ENCODE data around the gene RHOJ. TPM values are rescaled to one million over a fixed set of nuclear protein-coding genes. Genes with fewer than 3 reads are reported as not detected.

The RHOJ gene
- polyA plus RNA-seq, 3 donors: 20.5 to 23.5 (median 23.0) TPM

- no peak for DNase-seq (ENCODE audit: low read depth in 3 of 3, low spot score in 2 of 3)
These were observed 867 bp downstream of the RHOJ start for GRCh38 chr14:63205044-63205575.

GRCh38 chr14:63205866-63206265 lies 1.6 kb downstream of the RHOJ start:
- DNase-seq (ENCODE audit: low read depth in 3 of 3, low spot score in 2 of 3): no peak

DNA sequence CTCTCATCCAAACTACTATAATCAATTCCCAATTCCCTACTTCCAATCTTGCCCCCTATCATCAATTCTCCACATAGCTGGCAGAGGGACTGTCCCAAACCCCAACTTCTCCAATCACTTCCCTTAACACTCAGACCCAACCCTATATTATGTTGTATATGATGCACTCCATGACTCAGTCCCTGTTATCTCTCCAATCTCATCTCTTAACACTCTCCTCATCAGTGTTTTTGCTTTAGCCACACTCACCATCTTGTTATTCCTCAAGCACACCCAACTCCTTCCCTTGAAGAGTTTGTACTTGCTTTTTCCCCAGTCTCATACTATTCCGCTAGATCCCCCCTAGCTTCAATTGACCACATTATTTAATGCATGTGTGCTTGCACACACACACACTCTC lies 4.9 kb downstream of the RHOJ start:
- DNase-seq (ENCODE audit: low read depth in 3 of 3, low spot score in 2 of 3): no peak

DNA sequence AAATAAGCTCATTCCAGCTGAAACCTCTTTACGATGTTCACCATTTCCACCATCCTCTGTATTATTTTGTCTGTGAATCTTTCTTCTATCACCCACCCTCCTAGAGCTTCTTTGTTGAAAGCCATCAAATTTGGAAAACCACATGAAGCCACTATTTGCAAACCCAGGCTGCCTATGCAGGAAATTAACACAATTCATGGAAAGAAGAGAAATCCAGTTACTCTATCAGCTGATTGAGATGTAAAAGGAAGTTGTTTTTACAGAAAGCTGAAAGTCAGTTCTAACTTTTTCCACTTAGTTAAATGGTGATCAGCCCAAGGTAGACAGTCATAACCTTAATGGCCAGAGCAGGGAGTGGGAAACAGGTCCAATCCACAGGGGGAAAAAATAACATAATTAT lies 6.6 kb downstream of the RHOJ start:
- DNase-seq (ENCODE audit: low read depth in 3 of 3, low spot score in 2 of 3): no peak

- DNase-seq (ENCODE audit: low read depth in 3 of 3, low spot score in 2 of 3): no peak
These were observed 8.0 kb downstream of the RHOJ start for GRCh38 chr14:63212209-63212608.

- no peak for DNase-seq (ENCODE audit: low read depth in 3 of 3, low spot score in 2 of 3)
These were observed 8.7 kb downstream of the RHOJ start for GRCh38 chr14:63212776-63213500.

DNA sequence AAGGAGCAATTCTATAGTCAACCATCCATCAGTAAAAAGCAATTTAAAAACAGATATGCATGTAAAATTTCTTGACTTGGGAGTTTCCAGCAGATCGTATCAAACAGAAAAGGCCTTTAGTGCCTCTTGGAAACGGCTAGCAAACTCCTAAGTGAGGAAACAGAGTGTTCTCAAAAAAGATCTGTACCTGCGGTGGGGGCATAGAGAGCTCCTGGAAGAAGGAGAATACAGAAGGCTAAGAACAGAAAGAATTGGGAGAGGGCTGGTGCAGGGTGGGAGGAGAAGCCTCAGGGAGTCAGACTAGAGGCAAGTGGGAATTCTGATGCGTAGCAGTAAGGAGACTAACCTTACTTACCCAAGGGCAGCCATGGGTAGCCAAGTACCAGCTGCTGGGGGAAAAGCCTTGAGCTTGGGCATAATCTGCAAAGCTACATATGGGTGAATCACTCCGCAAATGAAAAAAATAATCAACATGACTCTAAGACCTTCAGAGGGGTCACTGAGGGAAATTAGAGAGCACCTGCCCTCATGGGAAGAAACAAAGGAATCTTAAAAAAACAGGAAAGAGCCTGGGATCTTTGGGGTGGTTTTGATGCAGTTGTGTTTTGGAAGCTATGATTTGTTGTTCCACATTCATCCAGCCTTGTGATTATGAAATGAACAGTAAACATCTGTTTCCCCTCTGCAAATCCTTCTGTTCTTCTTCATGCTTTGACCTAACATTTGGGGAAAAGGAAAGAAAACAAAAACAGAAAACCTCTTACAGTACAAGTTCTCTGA lies 10.4 kb downstream of the RHOJ start:
- DNase-seq (ENCODE audit: low read depth in 3 of 3, low spot score in 2 of 3): no peak

GRCh38 chr14:63220526-63220925 lies 16.3 kb downstream of the RHOJ start:
- no peak for DNase-seq (ENCODE audit: low read depth in 3 of 3, low spot score in 2 of 3)

GRCh38 chr14:63223596-63223995 lies 19.4 kb downstream of the RHOJ start:
- no peak for DNase-seq (ENCODE audit: low read depth in 3 of 3, low spot score in 2 of 3)

DNA sequence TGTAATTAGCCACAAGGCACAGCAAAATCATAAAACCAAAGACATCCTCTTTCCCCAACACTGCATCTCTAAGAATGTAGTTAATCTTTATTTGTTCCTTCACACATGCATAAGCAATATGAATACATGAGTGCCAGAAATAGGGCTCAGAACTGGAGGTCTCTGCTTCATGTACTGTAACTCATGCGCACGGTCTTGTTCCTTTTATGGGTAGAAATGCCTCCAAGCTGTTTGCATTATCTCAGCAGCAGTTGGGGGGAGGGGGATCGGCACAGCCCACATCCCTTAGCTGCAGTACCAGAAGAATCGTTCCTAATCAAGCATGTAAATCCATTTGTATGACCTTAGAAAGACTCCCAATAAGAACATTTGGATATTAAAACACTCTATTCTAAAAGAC lies 20.0 kb downstream of the RHOJ start:
- DNase-seq (ENCODE audit: low read depth in 3 of 3, low spot score in 2 of 3): no peak

- no peak for DNase-seq (ENCODE audit: low read depth in 3 of 3, low spot score in 2 of 3)
These were observed 24.0 kb downstream of the RHOJ start for GRCh38 chr14:63228217-63228616.

DNA sequence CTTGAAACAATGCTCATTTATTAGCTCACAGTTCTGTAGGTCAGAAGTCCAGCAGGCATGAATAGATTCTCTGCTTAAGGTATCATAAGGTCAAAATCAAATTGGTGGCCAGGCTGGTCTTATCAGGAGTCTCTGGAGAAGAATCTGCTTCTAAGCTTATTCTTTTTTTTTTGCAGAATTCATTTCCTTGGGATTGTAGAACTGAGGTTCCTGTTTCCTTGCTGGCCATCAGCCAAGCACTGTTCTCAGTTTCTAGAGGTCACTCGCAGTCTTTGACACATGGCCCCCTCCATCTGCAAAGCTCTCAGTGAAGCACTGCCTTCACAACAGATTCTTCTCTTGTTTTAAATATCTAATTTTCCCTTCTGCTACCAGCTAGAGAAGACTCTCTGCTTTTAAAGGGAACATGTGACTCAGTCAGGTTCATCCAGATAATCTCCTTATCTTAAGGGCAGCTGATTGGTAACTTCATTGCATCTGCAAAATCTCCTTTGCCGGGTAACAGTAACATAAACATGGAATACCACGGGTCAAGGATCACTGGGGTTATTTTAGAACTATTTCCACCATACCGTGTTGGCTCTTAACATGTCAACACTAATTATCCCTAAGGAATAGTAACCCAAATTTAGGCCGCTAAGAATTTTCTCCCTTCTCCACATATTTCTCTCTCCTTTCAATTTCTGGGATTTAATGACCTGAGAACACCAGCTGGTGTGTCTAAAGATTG lies 25.3 kb downstream of the RHOJ start:
- DNase-seq (ENCODE audit: low read depth in 3 of 3, low spot score in 2 of 3): no peak

GRCh38 chr14:63231766-63232165 lies 27.5 kb downstream of the RHOJ start:
- no peak for DNase-seq (ENCODE audit: low read depth in 3 of 3, low spot score in 2 of 3)

GRCh38 chr14:63237791-63238190 lies 33.5 kb downstream of the RHOJ start:
- no peak for DNase-seq (ENCODE audit: low read depth in 3 of 3, low spot score in 2 of 3)

DNA sequence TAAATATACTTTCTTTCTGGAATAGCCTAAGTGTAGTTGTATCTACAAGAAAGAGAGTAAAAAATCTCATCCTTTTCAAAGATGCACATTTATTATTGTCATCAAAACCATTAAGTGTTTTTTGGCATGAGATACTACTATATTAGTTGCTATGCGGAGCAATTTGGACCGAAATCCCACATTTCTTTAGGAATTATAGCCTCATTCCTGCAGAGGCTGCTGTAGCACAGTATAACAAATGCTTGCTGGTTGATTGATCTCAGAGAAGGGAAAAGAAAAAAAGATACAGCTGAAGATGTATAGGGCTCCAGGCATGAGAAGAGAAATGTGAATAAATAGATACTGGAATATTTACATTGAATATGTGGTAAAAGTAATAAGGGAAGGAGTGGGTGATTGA lies 36.0 kb downstream of the RHOJ start:
- no peak for DNase-seq (ENCODE audit: low read depth in 3 of 3, low spot score in 2 of 3)

GRCh38 chr14:63241096-63241495 lies 36.9 kb downstream of the RHOJ start:
- no peak for DNase-seq (ENCODE audit: low read depth in 3 of 3, low spot score in 2 of 3)

GRCh38 chr14:63243646-63244045 lies 39.4 kb downstream of the RHOJ start:
- no peak for DNase-seq (ENCODE audit: low read depth in 3 of 3, low spot score in 2 of 3)

GRCh38 chr14:63245893-63246292 lies 41.6 kb downstream of the RHOJ start:
- DNase-seq (ENCODE audit: low read depth in 3 of 3, low spot score in 2 of 3): no peak

- no peak for DNase-seq (ENCODE audit: low read depth in 3 of 3, low spot score in 2 of 3)
These were observed 44.0 kb downstream of the RHOJ start for GRCh38 chr14:63248211-63248610.

DNA sequence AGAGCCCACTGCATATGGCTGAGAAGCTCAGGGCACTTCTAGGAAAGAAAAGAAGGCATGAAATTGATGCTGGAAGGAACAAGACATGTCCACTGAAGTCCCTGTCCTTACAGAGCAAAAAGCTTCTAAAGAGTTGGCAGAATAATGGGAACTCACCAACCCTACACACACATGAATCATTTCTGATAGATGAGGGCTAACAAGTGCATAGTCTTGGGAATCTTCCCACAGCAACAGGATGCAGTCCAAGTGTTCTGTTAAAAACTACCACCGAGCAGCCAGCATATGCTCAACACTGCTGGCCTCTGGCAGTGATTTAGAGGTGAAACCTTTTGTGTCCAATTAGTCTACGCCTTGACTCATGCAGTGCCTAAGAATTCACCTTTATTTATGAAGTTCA lies 44.8 kb downstream of the RHOJ start:
- DNase-seq (ENCODE audit: low read depth in 3 of 3, low spot score in 2 of 3): no peak

GRCh38 chr14:63257299-63257698 lies 53.1 kb downstream of the RHOJ start:
- no peak for DNase-seq (ENCODE audit: low read depth in 3 of 3, low spot score in 2 of 3)
